HepG2 (cell line): ENCODE data around the gene NDUFS6. TPM values are rescaled to one million over a fixed set of nuclear protein-coding genes. Genes with fewer than 3 reads are reported as not detected.

Experiments
- ASH2L ChIP-seq: fragments of 300-600, 200-600 bp; sonication (generic); IDR thresholded peaks from 2 replicates; pipeline ENCODE4 v1.7.0; 2017; ENCODE audit warnings: low read depth, mild to moderate bottlenecking, moderate library complexity, mixed read lengths, low read length; ENCODE audit not compliant: insufficient read length
- ATF7-NPFF ChIP-seq: sonication (generic); formaldehyde crosslinking; IDR thresholded peaks from 2 replicates; pipeline ENCODE4 v1.8.1; 2023; ENCODE audit warnings: mild to moderate bottlenecking, low read depth, missing genetic modification reagents, moderate library complexity
- CSRNP1 ChIP-seq: sonication (generic); formaldehyde crosslinking; IDR thresholded peaks from 2 replicates; pipeline ENCODE4 v1.8.1; 2023; ENCODE audit warnings: mild to moderate bottlenecking, missing genetic modification reagents
- GTF2F1 ChIP-seq: fragments of 150-350 bp; IDR thresholded peaks from 2 replicates; pipeline ENCODE4 v1.6.1; 2014; ENCODE audit warnings: low read length
- HES4 ChIP-seq: sonication (generic); formaldehyde crosslinking; IDR thresholded peaks from 2 replicates; pipeline ENCODE4 v1.9.0; 2021; ENCODE audit warnings: mild to moderate bottlenecking, missing genetic modification reagents, borderline replicate concordance
- HMGXB4 ChIP-seq, 2 experiments: sonication (generic) in 1 of 2; formaldehyde crosslinking in 1 of 2; IDR thresholded peaks; 2 replicates each; pipeline versions ENCODE4 v1.4.0 to v1.6.1; 2018 to 2020; ENCODE audit warnings: missing genetic modification reagents in 2 of 2, borderline replicate concordance in 1 of 2, low read depth in 1 of 2, mild to moderate bottlenecking in 1 of 2, missing biosample characterization in 1 of 2
- HNF4G ChIP-seq, 2 experiments: sonication (generic) in 1 of 2; formaldehyde crosslinking in 1 of 2; IDR thresholded peaks; 2 replicates each; pipeline versions ENCODE4 v1.4.0 to v1.6.1; 2011 to 2020; ENCODE audit warnings: borderline replicate concordance in 2 of 2, low read depth in 2 of 2, mild to moderate bottlenecking in 2 of 2, low read length in 1 of 2, missing genetic modification reagents in 1 of 2, moderate library complexity in 1 of 2
- KMT2B ChIP-seq: IDR thresholded peaks from 2 replicates; pipeline ENCODE4 v1.6.1; 2016; ENCODE audit warnings: missing genetic modification reagents, missing compliant biosample characterization
- MAX ChIP-seq: IDR thresholded peaks from 2 replicates; pipeline ENCODE4 v1.6.1; 2012; ENCODE audit warnings: inconsistent platforms
- PCBP1 ChIP-seq: fragments of 200-400 bp; formaldehyde crosslinking; IDR thresholded peaks from 2 replicates; pipeline ENCODE4 v1.6.1; 2017; ENCODE audit warnings: mild to moderate bottlenecking, low read depth, low read length, borderline replicate concordance
- PHF21A ChIP-seq: sonication (generic); formaldehyde crosslinking; IDR thresholded peaks from 2 replicates; pipeline ENCODE4 v1.5.0; 2020; ENCODE audit warnings: mild to moderate bottlenecking, missing genetic modification reagents
- PPARG ChIP-seq: conservative IDR thresholded peaks from 2 replicates; pipeline ENCODE4 v1.6.1; 2016; ENCODE audit warnings: missing biosample characterization, missing genetic modification reagents
- SALL1 ChIP-seq: sonication (generic); formaldehyde crosslinking; IDR thresholded peaks from 2 replicates; pipeline ENCODE4 v1.8.0; 2022; ENCODE audit warnings: mild to moderate bottlenecking, missing genetic modification reagents
- SP140L ChIP-seq: sonication (generic); formaldehyde crosslinking; IDR thresholded peaks from 2 replicates; pipeline ENCODE4 v1.4.0; 2020; ENCODE audit warnings: missing genetic modification reagents, borderline replicate concordance
- TFE3 ChIP-seq: IDR thresholded peaks from 2 replicates; pipeline ENCODE4 v1.6.1; 2016
- ZFP36L1 ChIP-seq: sonication (generic); formaldehyde crosslinking; IDR thresholded peaks from 2 replicates; pipeline ENCODE4 v1.8.0; 2022; ENCODE audit warnings: mild to moderate bottlenecking, missing genetic modification reagents, moderate library complexity
- ZFP91 ChIP-seq: sonication (generic); formaldehyde crosslinking; IDR thresholded peaks from 2 replicates; pipeline ENCODE4 v1.9.0; 2022; ENCODE audit warnings: missing genetic modification reagents, mild to moderate bottlenecking, borderline replicate concordance
- ZMAT3 ChIP-seq: sonication (generic); formaldehyde crosslinking; conservative IDR thresholded peaks from 2 replicates; pipeline ENCODE4 v1.7.0; 2021; ENCODE audit warnings: missing genetic modification reagents
- ZNF12 ChIP-seq: sonication (generic); formaldehyde crosslinking; IDR thresholded peaks from 2 replicates; pipeline ENCODE4 v1.5.0; 2020; ENCODE audit warnings: missing genetic modification reagents
- ZNF264 ChIP-seq: sonication (generic); formaldehyde crosslinking; IDR thresholded peaks from 2 replicates; pipeline ENCODE4 v1.4.0; 2020; ENCODE audit warnings: missing genetic modification reagents
- ZNF354B ChIP-seq: sonication (generic); formaldehyde crosslinking; IDR thresholded peaks from 2 replicates; pipeline ENCODE4 v1.8.0; 2022; ENCODE audit warnings: mild to moderate bottlenecking, missing genetic modification reagents
- polyA plus RNA-seq, 8 experiments: library from polyadenylated mRNA; depleted of rRNA in 3 of 8; stranded (reverse) in 7 of 8; unstranded in 1 of 8; fragments of >200 nt; fragmentation: Illumina TruSeq in 4 of 8; extraction: Trizol in 4 of 8; gene quantifications; 2 replicates each; pipeline versions ENCODE4 v1.2.1 to v1.2.3, GENCODE V29; 2011 to 2016; ENCODE audit warnings: low read depth in 4 of 8, missing spikeins in 1 of 8, mixed read lengths in 1 of 8; ENCODE audit not compliant: insufficient read depth in 1 of 8
- total RNA-seq, 5 experiments: library from RNA; depleted of rRNA; stranded (reverse); fragments of >200 nt; fragmentation: Illumina TruSeq; extraction: Trizol; gene quantifications; 2 replicates each; pipeline ENCODE4 v1.2.3, GENCODE V29; 2016; ENCODE audit warnings: low read depth in 1 of 5

NDUFS6 gene
- total and polyA plus RNA-seq, 2 of the 13 experiments (the other 11 are each of a cell fraction or from before 2014, with no cell fraction given), result 23.7 to 50.4 TPM

- TF ChIP-seq PPARG (CRISPR knock-in tag) (0 out of 2 replicates have a peak, but pooled peaks have one; percentile 18), HES4 (CRISPR knock-in tag) (peak; percentile 37; the same call in 1 of the 2 replicates), ASH2L (no peak), ZNF12 (CRISPR knock-in tag) (no peak), KMT2B (no peak), TFE3 (CRISPR knock-in tag) (0 out of 2 replicates have a peak, but pooled peaks have one; percentile 23), MAX (no peak), ZMAT3 (CRISPR knock-in tag) (no peak), ATF7-NPFF (no peak), ZFP36L1 (CRISPR knock-in tag) (no peak), ZFP91 (CRISPR knock-in tag) (peak; percentile 36; the same call in 1 of the 2 replicates), PHF21A (CRISPR knock-in tag) (0 out of 2 replicates have a peak, but pooled peaks have one; percentile 15), ZNF264 (CRISPR knock-in tag) (no peak), PCBP1 (no peak), HNF4G (IDR thresholded peaks at IDR 0.05; ENCODE audit: borderline replicate concordance, low read depth, low read length) (0 out of 2 replicates have a peak, but pooled peaks have one; percentile 12), HNF4G (CRISPR knock-in tag; IDR thresholded peaks at IDR 0.05; ENCODE audit: borderline replicate concordance, low read depth) (no peak; the same call in 1 of the 2 replicates), CSRNP1 (CRISPR knock-in tag) (no peak), HMGXB4 (CRISPR knock-in tag; IDR thresholded peaks at IDR 0.05; ENCODE audit: borderline replicate concordance in 1 of 2, low read depth in 1 of 2) (no peak), GTF2F1 (no peak), SP140L (CRISPR knock-in tag) (no peak), SALL1 (CRISPR knock-in tag) (no peak), ZNF354B (CRISPR knock-in tag) (no peak)
Measured at GRCh38 chr5:1836891-1837880, 36.0 kb downstream of the NDUFS6 start (continued).
